HepG2 (cell line): ENCODE data around the gene ATP4B. TPM values are rescaled to one million over a fixed set of nuclear protein-coding genes. Genes with fewer than 3 reads are reported as not detected.
A peak's percentile ranks its signal among the peaks of the same experiment; 100 is the strongest.

Source experiments
- ATAC-seq: fragments of 200-7000 bp; cut with Tn5 transposase; 3 replicates; pipeline ENCODE4 v1.9.1; 2020; ENCODE audit warnings: mild to moderate bottlenecking, moderate library complexity
- BruUV-seq: library from RNA; stranded (reverse); fragments of 400-500 nt; replicated peaks from 2 replicates; lab custom pipeline; 2021; lab: Mats Ljungman, UMichigan
- CTCF ChIA-PET: fragments of 300-600 bp; formaldehyde crosslinking; extraction: SDS; loops from one replicate; lab custom pipeline; 2021; ENCODE audit warnings: low total read pairs, inconsistent platforms, low intra/inter-chr PET ratio; lab: Yijun Ruan, JAX
- POLR2A ChIA-PET: fragments of 350-600 bp; sonication (Branson Sonifier 250); formaldehyde crosslinking; loops from one replicate; lab custom pipeline; 2020; ENCODE audit warnings: antibody characterized with exemption, inconsistent platforms; lab: Yijun Ruan, JAX
- DNase-seq: peaks from one replicate; pipeline ENCODE4 v3.0.0-alpha.2; 2015; ENCODE audit warnings: low spot score
- FAIRE-seq: peaks from 3 replicates; lab custom pipeline; 2011; peaks lifted over from hg19 to GRCh38; lab: Jason Lieb, UNC
- H2AFZ ChIP-seq: one replicate; pipeline ENCODE4 v1.6.1; 2011; ENCODE audit warnings: low read length, inconsistent platforms
- H3K27ac ChIP-seq: fragments of 300-600 bp; 3 replicates; pipeline ENCODE4 v1.8.0; 2011; ENCODE audit warnings: mixed run types, mild to moderate bottlenecking, mixed read lengths, low read length, inconsistent platforms; ENCODE audit not compliant: insufficient read depth; ENCODE audit errors: extremely low read length
- H3K27me3 ChIP-seq, 2 experiments: fragments of 200-600 bp in 1 of 2; 2 replicates in 1 of 2; 3 replicates in 1 of 2; pipeline versions ENCODE4 v1.6.0 to v1.8.0; 2011; ENCODE audit warnings: low read length in 2 of 2, mild to moderate bottlenecking in 2 of 2, moderate library complexity in 2 of 2, inconsistent platforms in 1 of 2; ENCODE audit not compliant: insufficient read depth in 2 of 2, control insufficient read depth in 1 of 2
- H3K36me3 ChIP-seq, 2 experiments: fragments of 200-600 bp in 1 of 2; replicated peaks in 1 of 2; 2 replicates in 1 of 2; 3 replicates in 1 of 2; pipeline versions ENCODE4 v1.5.1 to v1.8.0; 2011; ENCODE audit warnings: low read length in 2 of 2, inconsistent platforms in 1 of 2; ENCODE audit not compliant: insufficient read depth in 2 of 2, control insufficient read depth in 1 of 2
- H3K4me1 ChIP-seq: 2 replicates; pipeline ENCODE4 v1.5.1; 2012; ENCODE audit warnings: low read length, inconsistent platforms; ENCODE audit not compliant: insufficient read depth
- H3K4me2 ChIP-seq: 2 replicates; pipeline ENCODE4 v1.6.0; 2011; ENCODE audit warnings: low read depth, low read length, inconsistent platforms
- H3K4me3 ChIP-seq, 3 experiments: fragments of 200-600 bp in 1 of 3; sonication (generic), shearing (Covaris generic) in 1 of 3; replicated peaks in 1 of 3; 2 replicates each; pipeline ENCODE4 v1.5.1; 2011 to 2016; ENCODE audit warnings: low read length in 3 of 3, inconsistent platforms in 2 of 3, low read depth in 2 of 3, mild to moderate bottlenecking in 2 of 3, control low read depth in 1 of 3, mixed read lengths in 1 of 3; ENCODE audit not compliant: insufficient read depth in 1 of 3
- H3K79me2 ChIP-seq: one replicate; pipeline ENCODE4 v1.6.1; 2011; ENCODE audit warnings: low read length, inconsistent platforms; ENCODE audit not compliant: insufficient read depth
- H3K9ac ChIP-seq: 2 replicates; pipeline ENCODE4 v1.6.0; 2011; ENCODE audit warnings: mild to moderate bottlenecking, low read depth, low read length, inconsistent platforms; ENCODE audit not compliant: insufficient read depth
- H3K9me3 ChIP-seq: 2 replicates; pipeline ENCODE4 v1.5.1; 2012; ENCODE audit warnings: mild to moderate bottlenecking, low read length
- H4K20me1 ChIP-seq: 2 replicates; pipeline ENCODE4 v1.6.0; 2011; ENCODE audit warnings: inconsistent platforms, mild to moderate bottlenecking, low read length, moderate library complexity; ENCODE audit not compliant: insufficient read depth
- AGO2 ChIP-seq: fragments of 200-400 bp; formaldehyde crosslinking; optimal IDR thresholded peaks from 2 replicates; pipeline ENCODE3; 2017; ENCODE audit warnings: mild to moderate bottlenecking, low read depth, low read length, moderate library complexity
- JUN ChIP-seq: sonication (generic); formaldehyde crosslinking; IDR thresholded peaks from 2 replicates; pipeline ENCODE4 v1.4.0; 2020; ENCODE audit warnings: mild to moderate bottlenecking, missing genetic modification reagents
- TAF1 ChIP-seq: sonication (generic); formaldehyde crosslinking; IDR thresholded peaks from 2 replicates; pipeline ENCODE4 v1.4.0; 2020; ENCODE audit warnings: missing genetic modification reagents
- ZNF234 ChIP-seq: sonication (generic); formaldehyde crosslinking; conservative IDR thresholded peaks from 2 replicates; pipeline ENCODE4 v1.5.1; 2020; ENCODE audit warnings: mild to moderate bottlenecking, missing genetic modification reagents
- ZNF556 ChIP-seq: sonication (generic); formaldehyde crosslinking; IDR thresholded peaks from 2 replicates; pipeline ENCODE4 v1.4.0; 2020; ENCODE audit warnings: mild to moderate bottlenecking, missing genetic modification reagents, borderline replicate concordance
- ZNF567 ChIP-seq: sonication (generic); formaldehyde crosslinking; IDR thresholded peaks from 2 replicates; pipeline ENCODE4 v1.8.1; 2023; ENCODE audit warnings: mild to moderate bottlenecking, missing genetic modification reagents, borderline replicate concordance
- whole genome bisulfite sequencing: methylation state at CpG from one replicate; pipeline ENCODE4 v1.1.6; 2017; ENCODE audit warnings: low lambda C conversion rate; 5-methylcytosine and 5-hydroxymethylcytosine counted together
- in situ Hi-C: cut with HindIII; loops from 2 replicates; pipeline ENCODE4 v1.10.0; 2017; ENCODE audit warnings: low pct_unique_long_range_greater_than_20kb; ENCODE audit not compliant: extremely low pct_ligation_motif_present
- intact Hi-C: fragments of 100-400 bp; cut with micrococcal nuclease; formaldehyde crosslinking; loops from one replicate; pipeline ENCODE4 v1.10.0; 2022; ENCODE audit not compliant: unreplicated experiment
- polyA plus RNA-seq, 8 experiments: library from polyadenylated mRNA; depleted of rRNA in 3 of 8; stranded (reverse) in 7 of 8; unstranded in 1 of 8; fragments of >200 nt; fragmentation: Illumina TruSeq in 4 of 8; extraction: Trizol in 4 of 8; gene quantifications; 2 replicates each; pipeline versions ENCODE4 v1.2.1 to v1.2.3, GENCODE V29; 2011 to 2016; ENCODE audit warnings: low read depth in 4 of 8, missing spikeins in 1 of 8, mixed read lengths in 1 of 8; ENCODE audit not compliant: insufficient read depth in 1 of 8
- total RNA-seq, 5 experiments: library from RNA; depleted of rRNA; stranded (reverse); fragments of >200 nt; fragmentation: Illumina TruSeq; extraction: Trizol; gene quantifications; 2 replicates each; pipeline ENCODE4 v1.2.3, GENCODE V29; 2016; ENCODE audit warnings: low read depth in 1 of 5
- TF ChIP-seq, protein P1 (sequence below): sonication (generic); formaldehyde crosslinking; IDR thresholded peaks from 2 replicates; pipeline ENCODE4 v1.5.0; 2020; ENCODE audit warnings: mild to moderate bottlenecking, missing genetic modification reagents

The ATP4B gene
- total and polyA plus RNA-seq, 2 of the 13 experiments (the other 11 are each of a cell fraction or from before 2014, with no cell fraction given) = not detected

DNA sequence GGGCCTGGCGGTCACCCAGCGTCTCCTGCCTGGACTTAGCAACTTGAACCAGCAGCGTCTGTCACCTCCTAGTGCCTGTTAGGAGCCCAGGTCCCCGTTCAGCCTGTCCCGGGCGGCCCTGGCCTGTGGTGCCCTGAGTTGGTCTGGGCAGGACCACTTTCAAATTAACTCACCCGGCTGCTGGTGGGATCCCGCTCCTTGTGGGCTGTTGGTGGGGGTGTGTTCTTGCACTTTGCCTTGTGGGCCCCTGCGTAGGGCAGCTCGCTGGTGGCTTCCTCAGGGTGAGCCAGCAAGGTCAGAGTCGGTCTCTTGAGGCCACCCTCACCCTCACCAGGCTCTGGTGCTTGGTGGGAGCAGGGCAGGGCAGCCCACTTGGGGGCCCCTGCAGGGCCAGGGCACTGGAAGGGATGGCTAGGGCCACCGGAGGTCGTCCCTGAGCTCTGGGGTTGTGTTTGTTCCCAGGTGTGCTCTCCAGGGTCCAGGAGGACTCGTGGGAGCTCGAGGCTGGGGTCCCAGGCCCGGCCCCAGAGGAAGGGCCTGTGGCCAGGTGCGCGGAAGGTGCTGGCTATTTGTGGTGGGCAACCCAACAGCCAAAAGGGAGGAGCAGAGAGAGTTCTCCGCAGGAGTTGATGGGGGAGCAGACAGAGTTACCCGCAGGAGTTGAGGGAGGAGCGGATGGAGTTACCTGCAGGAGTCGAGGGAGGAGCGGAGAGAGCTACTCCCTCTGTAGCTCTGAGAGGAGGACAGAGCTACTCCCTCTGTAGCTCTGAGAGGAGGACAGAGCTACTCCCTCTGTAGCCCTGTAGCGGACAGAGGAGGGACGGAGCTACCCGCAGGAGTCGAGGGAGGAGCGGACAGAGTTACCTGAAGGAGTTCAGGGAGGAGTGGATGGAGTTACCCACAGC, 56.6 kb downstream of the ATP4B start:
- ChIA-PET CTCF (no interaction called here), POLR2A (no interaction called here)
- TF ChIP-seq ZNF556 = no peak
- TF ChIP-seq JUN (CRISPR knock-in tag) = no peak
- no peak for TF ChIP-seq TAF1 (CRISPR knock-in tag)
- TF ChIP-seq AGO2 = peak; percentile 54
- TF ChIP-seq, protein P1, sequence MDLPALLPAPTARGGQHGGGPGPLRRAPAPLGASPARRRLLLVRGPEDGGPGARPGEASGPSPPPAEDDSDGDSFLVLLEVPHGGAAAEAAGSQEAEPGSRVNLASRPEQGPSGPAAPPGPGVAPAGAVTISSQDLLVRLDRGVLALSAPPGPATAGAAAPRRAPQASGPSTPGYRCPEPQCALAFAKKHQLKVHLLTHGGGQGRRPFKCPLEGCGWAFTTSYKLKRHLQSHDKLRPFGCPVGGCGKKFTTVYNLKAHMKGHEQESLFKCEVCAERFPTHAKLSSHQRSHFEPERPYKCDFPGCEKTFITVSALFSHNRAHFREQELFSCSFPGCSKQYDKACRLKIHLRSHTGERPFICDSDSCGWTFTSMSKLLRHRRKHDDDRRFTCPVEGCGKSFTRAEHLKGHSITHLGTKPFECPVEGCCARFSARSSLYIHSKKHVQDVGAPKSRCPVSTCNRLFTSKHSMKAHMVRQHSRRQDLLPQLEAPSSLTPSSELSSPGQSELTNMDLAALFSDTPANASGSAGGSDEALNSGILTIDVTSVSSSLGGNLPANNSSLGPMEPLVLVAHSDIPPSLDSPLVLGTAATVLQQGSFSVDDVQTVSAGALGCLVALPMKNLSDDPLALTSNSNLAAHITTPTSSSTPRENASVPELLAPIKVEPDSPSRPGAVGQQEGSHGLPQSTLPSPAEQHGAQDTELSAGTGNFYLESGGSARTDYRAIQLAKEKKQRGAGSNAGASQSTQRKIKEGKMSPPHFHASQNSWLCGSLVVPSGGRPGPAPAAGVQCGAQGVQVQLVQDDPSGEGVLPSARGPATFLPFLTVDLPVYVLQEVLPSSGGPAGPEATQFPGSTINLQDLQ (CRISPR knock-in tag) = no peak
- no peak for TF ChIP-seq ZNF567
- TF ChIP-seq ZNF234 (CRISPR knock-in tag) = no peak
- Histone ChIP-seq H4K20me1 (peaks cover 8% of the 10 kb centered on the region; the same call in 1 of the 2 replicates), H3K4me2 (no peak overlapping the region), H3K4me3 (no peak overlapping the region), H3K27me3 (no peaks in the 10 kb centered on the region; a peak in 1 of 5 replicates), H3K36me3 (peaks cover 8 to 39% of the 10 kb centered on the region in 2 experiments; a peak in 4 of 5 replicates), H3K9me3 (no peaks in the 10 kb centered on the region), H2AFZ (no peak overlapping the region), H3K9ac (no peak overlapping the region), H3K4me1 (no peaks in the 10 kb centered on the region), H3K27ac (no peak overlapping the region), H3K79me2 (peaks cover 74% of the 10 kb centered on the region)
- intact Hi-C loops = no loop called here
- no peak for FAIRE-seq
- no peak; the same call in 2 of the 3 replicates for ATAC-seq
- in situ Hi-C loops = no loop called here
- BruUV-seq = no TSS peak
- DNase-seq = no peak
- WGBS = 97% methylated on average over 20 of the region's 28 CpGs
